Activated naive CD8-positive, alpha-beta T cell treated with anti-CD3 and anti-CD28 coated beads, Interleukin-2, amount 50 U/mL, for 24 hours (primary cell): ENCODE data around the gene SYPL2.
A peak's percentile ranks its signal among the peaks of the same experiment; 100 is the strongest.
"Not testable (repeated sequence)": the region's sequence is repeated elsewhere in the genome, so short reads cannot be mapped to it uniquely, and the experiment has no call there.

Experiments used
- ATAC-seq: fragments of 150-1000 bp; cut with Tn5 transposase; one replicate; pipeline ENCODE4 v1.10.0; 2021
- DNase-seq: peaks from one replicate; pipeline ENCODE4 v3.0.0; 2021
- H3K27ac Mint-ChIP-seq: one replicate; pipeline ENCODE4 v1.8.0; 2021; ENCODE audit warnings: mild to moderate bottlenecking, mixed read lengths
- H3K27me3 Mint-ChIP-seq: one replicate; pipeline ENCODE4 v1.8.0; 2021; ENCODE audit warnings: mixed read lengths
- H3K36me3 Mint-ChIP-seq: one replicate; pipeline ENCODE4 v1.8.0; 2021; ENCODE audit warnings: low read depth, mixed read lengths
- H3K4me1 Mint-ChIP-seq: one replicate; pipeline ENCODE4 v1.8.0; 2021; ENCODE audit warnings: mixed read lengths
- H3K4me3 Mint-ChIP-seq: one replicate; pipeline ENCODE4 v1.8.0; 2021; ENCODE audit warnings: mild to moderate bottlenecking, moderate library complexity, mixed read lengths
- H3K9me3 Mint-ChIP-seq: one replicate; pipeline ENCODE4 v1.8.0; 2021; ENCODE audit warnings: mixed read lengths

Gene SYPL2

GRCh38 chr1:109466452-109467300 is at the start of gene SYPL2:
Gene SYPL2 (plus strand): TSS chr1:109466546. CDS start chr1:109466844, 298 bp downstream.
- ATAC-seq (peak; percentile 28), DNase-seq (no peak)
- Mint-ChIP-seq H3K27ac (no peak within 1 kb of the TSS), H3K36me3 (peaks cover 2% of the 10 kb centered on the region), H3K27me3 (peaks cover 83% of the 10 kb centered on the region), H3K4me3 (peak within 1 kb of the TSS; percentile 68), H3K9me3 (no peaks in the 10 kb centered on the region), H3K4me1 (peaks cover 5% of the 10 kb centered on the region)

- Mint-ChIP-seq H3K9me3 (no peaks in the 10 kb centered on the region), H3K36me3 (peaks cover 46% of the 10 kb centered on the region), H3K27ac (peak overlapping the region; percentile 95), H3K4me3 (peak overlapping the region; percentile 91), H3K27me3 (no peaks in the 10 kb centered on the region), H3K4me1 (peaks cover 45% of the 10 kb centered on the region)
- ATAC-seq (no peak), DNase-seq (no peak)
Observed at GRCh38 chr1:109423498-109423897, 42.8 kb upstream of the SYPL2 start.

- DNase-seq, result no peak
- H3K27me3 Mint-ChIP-seq, result no peaks in the 10 kb centered on the region
Observed at GRCh38 chr1:109425391-109426280, 40.7 kb upstream of the SYPL2 start.

DNA sequence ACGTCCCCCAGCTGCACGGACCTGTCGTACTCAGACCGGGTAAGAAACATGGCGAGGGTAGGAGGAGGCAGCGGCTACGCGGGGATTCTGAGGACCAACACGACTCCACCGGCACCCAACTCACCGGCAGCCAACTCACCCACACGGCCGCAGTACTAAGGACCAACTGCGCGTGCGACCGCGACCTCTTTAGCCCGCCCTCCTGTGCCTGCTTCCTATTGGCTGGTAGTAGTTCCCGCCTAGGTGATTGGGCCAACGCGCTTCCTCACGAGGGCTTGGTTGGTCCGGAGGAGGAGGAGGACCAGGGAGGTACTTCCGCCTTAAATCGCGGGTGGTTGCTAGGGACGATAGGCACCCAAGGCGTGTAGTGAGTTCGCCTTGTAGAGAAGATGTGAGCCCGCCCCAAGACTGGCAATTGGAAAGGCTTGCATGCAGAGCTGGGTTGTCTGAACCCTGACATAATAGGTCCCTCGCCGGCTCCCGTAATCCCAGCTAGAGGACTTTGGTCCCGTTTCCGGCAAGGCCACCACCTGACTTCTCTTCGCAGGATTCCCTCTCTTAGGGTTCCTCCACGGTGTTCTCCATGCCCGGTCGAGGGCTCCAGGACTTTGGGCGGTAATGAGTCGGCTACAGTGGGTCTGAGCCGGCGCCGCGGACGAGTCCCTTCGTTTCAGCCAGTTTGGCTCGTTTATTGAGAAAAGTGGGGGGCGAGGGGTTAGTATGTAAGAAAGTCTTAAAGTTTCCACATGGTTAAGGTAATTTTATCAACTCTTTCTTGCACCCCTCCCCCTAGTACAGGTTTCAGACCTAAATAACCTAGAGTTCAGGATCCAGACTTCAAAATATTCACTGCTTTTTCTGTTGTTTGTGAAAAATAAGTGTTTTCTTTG is 39.8 kb upstream of the SYPL2 start, which contains the start of gene PSMA5:
Gene PSMA5, minus strand, starts transcription at position 168 of the 890 bp plus-strand sequence. Its CDS starts 118 bp downstream, at position 50.
- Mint-ChIP-seq H3K4me3 (peak within 1 kb of the TSS; percentile 91), H3K27ac (peak within 1 kb of the TSS; percentile 95), H3K27me3 (no peaks in the 10 kb centered on the region), H3K9me3 (no peaks in the 10 kb centered on the region), H3K4me1 (peaks cover 45% of the 10 kb centered on the region), H3K36me3 (peaks cover 25% of the 10 kb centered on the region)
- DNase-seq (peak; percentile 93), ATAC-seq (peak; percentile 96)

More at GRCh38 chr1:109425391-109426280, 40.7 kb upstream of the SYPL2 start:
- peak overlapping the region; percentile 95 for H3K27ac Mint-ChIP-seq
- H3K4me1 Mint-ChIP-seq, result peaks cover 45% of the 10 kb centered on the region
- ATAC-seq, result peak; percentile 55
- peak overlapping the region; percentile 91 for H3K4me3 Mint-ChIP-seq
- peaks cover 32% of the 10 kb centered on the region for H3K36me3 Mint-ChIP-seq
- H3K9me3 Mint-ChIP-seq, result no peaks in the 10 kb centered on the region

- Mint-ChIP-seq H3K4me1 (peaks cover 42% of the 10 kb centered on the region), H3K36me3 (peaks cover 22% of the 10 kb centered on the region), H3K4me3 (peak overlapping the region; percentile 91), H3K9me3 (no peaks in the 10 kb centered on the region), H3K27ac (peak overlapping the region; percentile 95), H3K27me3 (no peaks in the 10 kb centered on the region)
- DNase-seq (no peak), ATAC-seq (no peak)
Observed at GRCh38 chr1:109427171-109427467, 39.2 kb upstream of the SYPL2 start.

GRCh38 chr1:109432336-109432735 is 34.0 kb upstream of the SYPL2 start:
- Mint-ChIP-seq H3K27ac (no peak overlapping the region), H3K4me3 (no peak overlapping the region), H3K27me3 (peaks cover 6% of the 10 kb centered on the region), H3K9me3 (no peaks in the 10 kb centered on the region), H3K36me3 (no peaks in the 10 kb centered on the region), H3K4me1 (peaks cover 7% of the 10 kb centered on the region)
- no peak for DNase-seq
- no peak for ATAC-seq

DNA sequence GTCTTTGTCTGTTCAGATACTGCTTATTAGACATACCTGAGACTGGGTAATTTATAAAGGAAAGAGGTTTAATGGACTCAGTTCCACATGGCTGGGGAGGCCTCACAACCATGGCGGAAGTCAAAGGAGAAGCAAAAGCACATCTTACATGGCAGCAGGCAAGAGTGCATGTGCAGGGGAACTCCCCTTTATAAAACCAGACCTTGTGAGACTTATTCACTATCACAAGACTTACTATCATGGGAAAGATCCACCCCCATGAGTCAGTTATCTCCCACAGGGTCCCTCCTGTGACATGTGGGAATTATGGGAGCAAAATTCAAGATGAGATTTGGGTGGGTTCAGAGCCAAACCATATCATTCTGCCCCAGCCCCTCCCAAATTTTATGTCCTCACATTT is 33.0 kb upstream of the SYPL2 start:
- H3K27me3 Mint-ChIP-seq, result peaks cover 6% of the 10 kb centered on the region
- no peak for DNase-seq
- H3K4me1 Mint-ChIP-seq, result peaks cover 1% of the 10 kb centered on the region
- ATAC-seq, result no peak
- no peak overlapping the region for H3K4me3 Mint-ChIP-seq
- H3K27ac Mint-ChIP-seq, result no peak overlapping the region
- H3K9me3 Mint-ChIP-seq, result no peaks in the 10 kb centered on the region
- H3K36me3 Mint-ChIP-seq, result no peaks in the 10 kb centered on the region

DNA sequence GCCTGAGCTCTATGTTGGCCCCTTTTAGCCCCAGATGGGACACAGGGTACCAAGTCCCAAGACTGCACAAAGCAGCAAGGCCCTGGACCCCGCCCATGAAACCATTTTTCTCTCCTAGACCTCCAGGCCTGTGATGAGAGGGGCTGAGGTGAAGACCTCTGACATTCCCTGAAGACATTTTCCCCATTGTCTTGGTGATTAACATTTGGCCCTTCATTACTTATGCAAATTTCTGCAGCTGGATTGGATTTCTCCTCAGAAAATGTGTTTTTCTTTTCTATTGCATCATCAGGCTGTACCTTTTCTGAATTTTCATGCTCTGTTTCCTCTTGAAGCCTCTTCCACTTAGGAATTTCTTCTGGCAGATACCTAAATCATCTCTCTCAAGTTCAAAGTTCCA is 31.9 kb upstream of the SYPL2 start:
- Mint-ChIP-seq H3K36me3 (no peaks in the 10 kb centered on the region), H3K9me3 (no peaks in the 10 kb centered on the region), H3K4me3 (no peak overlapping the region), H3K27me3 (peaks cover 6% of the 10 kb centered on the region), H3K27ac (no peak overlapping the region), H3K4me1 (no peaks in the 10 kb centered on the region)
- ATAC-seq (no peak), DNase-seq (no peak)

GRCh38 chr1:109438798-109439297 is 27.5 kb upstream of the SYPL2 start:
- Mint-ChIP-seq H3K9me3 (no peaks in the 10 kb centered on the region), H3K4me3 (no peak overlapping the region), H3K27me3 (peaks cover 6% of the 10 kb centered on the region), H3K27ac (no peak overlapping the region), H3K36me3 (no peaks in the 10 kb centered on the region), H3K4me1 (no peaks in the 10 kb centered on the region)
- ATAC-seq (peak; percentile 98), DNase-seq (no peak)

- no peaks in the 10 kb centered on the region for H3K9me3 Mint-ChIP-seq
- H3K4me1 Mint-ChIP-seq, result no peaks in the 10 kb centered on the region
- no peak for ATAC-seq
- no peak for DNase-seq
- H3K27ac Mint-ChIP-seq, result no peak overlapping the region
- H3K4me3 Mint-ChIP-seq, result no peak overlapping the region
- H3K36me3 Mint-ChIP-seq, result no peaks in the 10 kb centered on the region
- H3K27me3 Mint-ChIP-seq, result peaks cover 8% of the 10 kb centered on the region
Observed at GRCh38 chr1:109441069-109441468, 25.3 kb upstream of the SYPL2 start.

DNA sequence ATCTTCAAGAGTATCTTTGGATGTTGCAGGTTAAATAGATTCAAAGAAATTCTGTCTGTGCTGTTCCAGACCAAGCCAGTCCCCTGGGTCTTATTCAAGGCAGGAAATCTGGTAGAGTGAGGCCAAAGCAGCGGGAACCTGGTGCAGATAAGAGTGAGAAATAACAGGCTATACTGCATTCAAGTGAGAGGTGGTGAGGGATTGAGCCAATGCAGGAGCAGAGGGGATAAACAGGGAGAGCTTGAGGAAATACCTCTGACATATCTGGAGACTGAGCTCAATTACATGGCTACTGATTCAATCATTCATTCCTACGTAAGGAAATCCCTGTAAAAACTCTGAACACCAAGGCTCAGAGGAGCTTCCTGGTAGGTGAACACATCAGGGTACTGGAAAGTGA is 22.9 kb upstream of the SYPL2 start:
- Mint-ChIP-seq H3K27ac (no peak overlapping the region), H3K4me3 (no peak overlapping the region), H3K9me3 (no peaks in the 10 kb centered on the region), H3K4me1 (no peaks in the 10 kb centered on the region), H3K36me3 (no peaks in the 10 kb centered on the region), H3K27me3 (peaks cover 23% of the 10 kb centered on the region)
- no peak for ATAC-seq
- DNase-seq, result no peak

- DNase-seq, result no peak
- H3K4me3 Mint-ChIP-seq, result no peak overlapping the region
- peaks cover 27% of the 10 kb centered on the region for H3K27me3 Mint-ChIP-seq
- no peak overlapping the region for H3K27ac Mint-ChIP-seq
- no peaks in the 10 kb centered on the region for H3K9me3 Mint-ChIP-seq
- ATAC-seq, result no peak
- no peaks in the 10 kb centered on the region for H3K4me1 Mint-ChIP-seq
- H3K36me3 Mint-ChIP-seq, result no peaks in the 10 kb centered on the region
Observed at GRCh38 chr1:109444346-109444745, 22.0 kb upstream of the SYPL2 start.

- ATAC-seq, H3K27ac Mint-ChIP-seq, H3K4me1 Mint-ChIP-seq, H3K9me3 Mint-ChIP-seq, H3K36me3 Mint-ChIP-seq, DNase-seq, H3K4me3 Mint-ChIP-seq: not testable (repeated sequence)
- peaks cover 37% of the 10 kb centered on the region for H3K27me3 Mint-ChIP-seq
Observed at GRCh38 chr1:109445949-109446695, 20.2 kb upstream of the SYPL2 start.
